Natural killer cell (primary cell): ENCODE results near the gene SLC6A6. TPM values are rescaled to one million over a fixed set of nuclear protein-coding genes. Genes with fewer than 3 reads are reported as not detected.

ENCODE experiments used
- ATAC-seq, 3 donors: fragments of 150-1000 bp in 2 of 3; fragments of 200-7000 bp in 1 of 3; cut with Tn5 transposase; 1 replicate in 1 of 3; 2 replicates in 2 of 3; pipeline ENCODE4 v1.10.0; 2021; ENCODE audit warnings: mild to moderate bottlenecking in 2 of 3, moderate library complexity in 2 of 3
- DNase-seq, 2 donors: peaks; one replicate each; pipeline versions ENCODE4 v3.0.0 to v3.0.0-alpha.2; 2013 to 2021; ENCODE audit warnings: mixed read lengths in 1 of 2
- H3K27ac ChIP-seq: one replicate; pipeline ENCODE4 v1.5.1; 2013; ENCODE audit warnings: mild to moderate bottlenecking, low read length
- H3K27me3 ChIP-seq: one replicate; pipeline ENCODE4 v1.6.1; 2013; ENCODE audit warnings: low read length; ENCODE audit not compliant: control insufficient read depth, insufficient read depth
- H3K36me3 ChIP-seq: one replicate; pipeline ENCODE4 v1.6.1; 2013; ENCODE audit warnings: low read length; ENCODE audit not compliant: control insufficient read depth, insufficient read depth
- H3K4me1 ChIP-seq: one replicate; pipeline ENCODE4 v1.6.1; 2013; ENCODE audit warnings: low read length; ENCODE audit not compliant: control insufficient read depth, insufficient read depth
- H3K4me3 ChIP-seq: one replicate; pipeline ENCODE4 v1.5.1; 2013; ENCODE audit warnings: low read length
- H3K9me3 ChIP-seq: one replicate; pipeline ENCODE4 v1.6.1; 2013; ENCODE audit warnings: low read length; ENCODE audit not compliant: control insufficient read depth, insufficient read depth
- H3K27ac Mint-ChIP-seq, 2 donors: one replicate each; pipeline ENCODE4 v1.8.0; 2022; ENCODE audit warnings: mild to moderate bottlenecking in 2 of 2, mixed read lengths in 2 of 2, moderate library complexity in 1 of 2
- H3K27me3 Mint-ChIP-seq, 2 donors: one replicate each; pipeline ENCODE4 v1.8.0; 2022; ENCODE audit warnings: low read depth in 2 of 2, mixed read lengths in 2 of 2
- H3K36me3 Mint-ChIP-seq: one replicate; pipeline ENCODE4 v1.8.0; 2022; ENCODE audit warnings: mixed read lengths
- H3K4me1 Mint-ChIP-seq, 2 donors: one replicate each; pipeline ENCODE4 v1.8.0; 2022; ENCODE audit warnings: mixed read lengths in 2 of 2
- H3K4me3 Mint-ChIP-seq: one replicate; pipeline ENCODE4 v1.8.0; 2022; ENCODE audit warnings: mild to moderate bottlenecking, moderate library complexity, mixed read lengths
- H3K9me3 Mint-ChIP-seq, 2 donors: one replicate each; pipeline ENCODE4 v1.8.0; 2022; ENCODE audit warnings: mixed read lengths in 2 of 2
- WGBS: methylation state at CpG from one replicate; pipeline ENCODE4 v1.1.7; 2013; ENCODE audit warnings: missing lambda C conversion rate; ENCODE audit not compliant: insufficient coverage; 5-methylcytosine and 5-hydroxymethylcytosine counted together
- intact Hi-C: fragments of 100-400 bp; cut with micrococcal nuclease; formaldehyde crosslinking; loops from one replicate; pipeline ENCODE4 v1.14.2; 2022
- total RNA-seq, 4 donors: library from RNA; stranded (reverse); fragments of 120-200 nt in 1 of 4; gene quantifications; one replicate each; pipeline versions ENCODE4 v1.2.3 to v1.2.4, GENCODE V29; 2013 to 2022
- TF ChIP-seq, protein P1 (sequence below): fragments of 200-600 bp; IDR thresholded peaks from one replicate; pipeline ENCODE4 v1.8.0; 2022; ENCODE audit warnings: antibody characterized with exemption

Gene SLC6A6
- total RNA-seq, 3 donors from 2014 or later (not counting 1 experiment from before 2014, with no cell fraction given), result 43.7 to 55.4 (median 50.1) TPM

DNA sequence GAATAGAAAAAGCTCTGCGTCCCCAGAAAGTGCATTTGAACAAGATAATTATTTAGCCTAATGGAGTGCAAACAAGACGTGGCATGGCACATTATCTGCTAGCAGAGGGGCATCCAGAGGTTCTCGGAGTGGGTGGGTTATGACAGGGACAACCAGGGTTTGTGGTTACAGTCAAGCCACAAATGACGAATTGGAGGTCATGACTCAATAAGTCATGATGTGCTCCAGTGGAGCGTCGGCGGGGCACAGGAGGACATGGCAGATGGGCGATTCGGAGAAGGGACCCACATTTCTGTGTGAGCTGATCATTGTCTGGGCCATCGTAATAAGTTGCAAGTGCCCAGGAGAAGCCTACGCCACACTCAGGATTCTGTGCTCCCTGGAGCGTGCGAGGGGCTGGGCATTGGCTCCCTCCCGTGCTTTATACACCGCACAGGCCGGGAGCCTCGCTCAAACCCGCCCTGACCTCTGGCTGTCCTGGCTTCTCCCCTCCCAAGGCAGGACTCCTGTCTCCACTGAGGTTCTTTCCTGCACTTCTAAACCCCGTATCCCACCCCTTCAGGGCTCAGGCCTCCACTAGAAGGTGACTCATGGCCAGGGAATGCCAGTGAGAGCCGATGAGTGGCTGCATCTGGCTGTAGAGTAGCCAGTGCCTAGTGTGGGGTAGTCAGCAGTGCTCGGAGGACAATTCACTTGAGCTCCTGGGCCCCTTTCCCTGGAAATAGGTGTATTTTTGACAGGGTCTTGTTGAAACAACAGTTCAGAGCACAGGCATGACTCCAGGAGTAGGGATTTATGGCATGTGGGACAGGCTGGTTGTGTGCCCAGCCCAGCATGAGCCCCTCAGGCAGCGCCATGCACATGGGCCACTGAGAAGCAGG is 70.3 kb downstream of the SLC6A6 start:
- Mint-ChIP-seq H3K4me1 (no peaks in the 10 kb centered on the region), H3K4me3 (no peak overlapping the region), H3K9me3 (no peaks in the 10 kb centered on the region), H3K27ac (no peak overlapping the region), H3K27me3 (no peaks in the 10 kb centered on the region), H3K36me3 (no peaks in the 10 kb centered on the region)
- TF ChIP-seq, protein P1, sequence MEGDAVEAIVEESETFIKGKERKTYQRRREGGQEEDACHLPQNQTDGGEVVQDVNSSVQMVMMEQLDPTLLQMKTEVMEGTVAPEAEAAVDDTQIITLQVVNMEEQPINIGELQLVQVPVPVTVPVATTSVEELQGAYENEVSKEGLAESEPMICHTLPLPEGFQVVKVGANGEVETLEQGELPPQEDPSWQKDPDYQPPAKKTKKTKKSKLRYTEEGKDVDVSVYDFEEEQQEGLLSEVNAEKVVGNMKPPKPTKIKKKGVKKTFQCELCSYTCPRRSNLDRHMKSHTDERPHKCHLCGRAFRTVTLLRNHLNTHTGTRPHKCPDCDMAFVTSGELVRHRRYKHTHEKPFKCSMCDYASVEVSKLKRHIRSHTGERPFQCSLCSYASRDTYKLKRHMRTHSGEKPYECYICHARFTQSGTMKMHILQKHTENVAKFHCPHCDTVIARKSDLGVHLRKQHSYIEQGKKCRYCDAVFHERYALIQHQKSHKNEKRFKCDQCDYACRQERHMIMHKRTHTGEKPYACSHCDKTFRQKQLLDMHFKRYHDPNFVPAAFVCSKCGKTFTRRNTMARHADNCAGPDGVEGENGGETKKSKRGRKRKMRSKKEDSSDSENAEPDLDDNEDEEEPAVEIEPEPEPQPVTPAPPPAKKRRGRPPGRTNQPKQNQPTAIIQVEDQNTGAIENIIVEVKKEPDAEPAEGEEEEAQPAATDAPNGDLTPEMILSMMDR, result no peak
- Histone ChIP-seq H3K27ac (no peak overlapping the region), H3K9me3 (no peaks in the 10 kb centered on the region), H3K36me3 (peaks cover 35% of the 10 kb centered on the region), H3K4me3 (no peak overlapping the region), H3K27me3 (no peaks in the 10 kb centered on the region), H3K4me1 (no peaks in the 10 kb centered on the region)
- DNase-seq, result no peak
- ATAC-seq, result no peak
- intact Hi-C loops, result no loop called here
- WGBS, result 89% methylated on average over 22 of the region's 22 CpGs

DNA sequence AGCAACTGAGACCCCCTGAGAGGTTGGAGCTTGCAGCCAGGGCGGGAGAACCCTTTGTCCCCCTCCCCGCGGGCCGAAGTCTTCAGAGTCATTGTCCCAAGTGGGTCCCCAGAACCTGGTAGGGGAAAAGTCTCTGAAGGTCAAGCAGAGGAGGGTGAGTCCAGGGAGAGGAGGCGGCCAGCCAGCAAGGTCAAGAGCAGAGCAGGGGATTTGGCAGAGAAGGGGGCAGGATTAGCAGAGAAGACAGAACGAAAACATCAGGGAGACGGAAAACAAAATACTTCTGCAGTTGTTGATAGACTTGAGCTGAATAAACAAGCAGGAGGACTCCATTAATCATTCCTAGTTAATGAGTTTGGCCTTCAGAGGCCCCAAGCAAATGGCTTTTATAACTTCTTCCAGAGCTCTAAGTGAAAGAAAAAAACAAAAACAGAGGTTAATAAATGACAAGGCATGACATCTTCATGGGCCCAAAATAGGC is 71.0 kb downstream of the SLC6A6 start:
- peaks cover 41% of the 10 kb centered on the region for H3K36me3 ChIP-seq
- ATAC-seq, result no peak
- WGBS, result 96% methylated on average over 7 of the region's 7 CpGs

DNA sequence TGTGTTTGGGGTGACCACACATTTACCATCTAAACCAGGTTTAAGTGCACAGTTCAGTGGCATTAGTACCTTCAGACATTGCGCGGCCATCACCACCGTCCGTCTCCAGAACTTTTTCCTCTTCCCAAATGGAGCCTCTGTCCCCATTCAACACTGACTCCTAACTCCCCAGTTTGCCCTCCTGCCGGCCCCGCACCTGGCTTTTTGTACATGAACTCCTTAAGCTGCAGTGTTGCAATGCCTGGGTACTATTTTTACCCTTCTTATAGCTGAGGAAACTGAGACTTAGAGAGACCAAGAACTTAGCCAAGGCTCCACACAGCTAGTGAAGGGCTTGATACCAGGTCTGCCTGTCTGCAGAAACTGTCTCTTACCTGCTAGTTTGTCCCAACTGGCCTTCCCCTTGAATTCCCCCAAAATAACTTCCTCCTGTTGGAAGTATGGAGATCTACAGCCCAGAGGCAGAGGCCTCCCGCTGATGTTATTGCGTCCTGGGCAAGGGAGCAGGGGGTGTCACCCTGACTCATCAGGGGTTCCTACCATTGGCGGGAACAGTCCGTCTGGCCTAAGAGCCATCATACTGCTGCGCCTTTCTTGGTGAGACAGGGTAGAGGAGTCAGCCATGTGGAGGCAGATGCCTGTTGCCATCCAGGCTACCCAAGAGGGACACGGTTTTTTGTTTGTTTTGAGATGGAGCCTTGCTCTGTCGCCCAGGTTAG is 72.1 kb downstream of the SLC6A6 start:
- Histone ChIP-seq H3K36me3 (peaks cover 43% of the 10 kb centered on the region), H3K27me3 (no peaks in the 10 kb centered on the region), H3K4me1 (no peaks in the 10 kb centered on the region), H3K4me3 (no peak overlapping the region), H3K9me3 (no peaks in the 10 kb centered on the region), H3K27ac (no peak overlapping the region)
- Mint-ChIP-seq H3K27me3 (no peaks in the 10 kb centered on the region), H3K27ac (no peak overlapping the region), H3K36me3 (no peaks in the 10 kb centered on the region), H3K4me3 (no peak overlapping the region), H3K4me1 (no peaks in the 10 kb centered on the region), H3K9me3 (no peaks in the 10 kb centered on the region)
- DNase-seq (no peak), ATAC-seq (no peak)
- 96% methylated on average over 13 of the region's 13 CpGs for WGBS
- TF ChIP-seq, protein P1, result no peak
- intact Hi-C loops, result no loop called here

More for the DNA sequence above, 71.0 kb downstream of the SLC6A6 start:
- Histone ChIP-seq H3K27ac (no peak overlapping the region), H3K4me3 (no peak overlapping the region), H3K27me3 (no peaks in the 10 kb centered on the region), H3K9me3 (no peaks in the 10 kb centered on the region), H3K4me1 (no peaks in the 10 kb centered on the region)
- no peaks in the 10 kb centered on the region for H3K27me3 Mint-ChIP-seq
- TF ChIP-seq, protein P1, result no peak
- no peak for DNase-seq
- no peak overlapping the region for H3K27ac Mint-ChIP-seq
- no peaks in the 10 kb centered on the region for H3K4me1 Mint-ChIP-seq
- no peaks in the 10 kb centered on the region for H3K36me3 Mint-ChIP-seq
- intact Hi-C loops, result no loop called here
- H3K4me3 Mint-ChIP-seq, result no peak overlapping the region
- H3K9me3 Mint-ChIP-seq, result no peaks in the 10 kb centered on the region
